GM21576 (cell line): ENCODE results near the gene PLEKHA6.

ENCODE experiments used
- ATAC-seq: cut with Tn5 transposase; IDR thresholded peaks from one replicate; pipeline ENCODE4 v1.9.1; 2021; ENCODE audit warnings: mild to moderate bottlenecking, moderate library complexity; ENCODE audit not compliant: unreplicated experiment

Gene PLEKHA6

DNA sequence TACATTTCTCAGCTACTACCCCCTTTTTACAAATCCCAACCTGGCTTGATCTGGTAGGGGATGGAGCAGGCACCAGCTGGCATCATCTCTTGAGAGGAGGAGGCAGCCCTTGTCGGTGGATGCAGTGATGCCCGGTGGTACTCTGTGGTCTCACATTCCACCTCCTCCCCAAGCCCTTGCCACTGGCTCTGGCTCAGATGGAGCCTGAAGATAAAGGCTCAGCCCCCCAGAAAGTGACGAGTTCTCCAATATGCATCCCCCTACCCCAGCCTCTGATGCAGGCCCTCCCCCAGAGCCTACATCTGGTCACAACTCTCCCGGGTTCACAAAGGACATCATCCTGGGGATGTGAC lies 142.1 kb downstream of the PLEKHA6 start:
- ATAC-seq = no peak

DNA sequence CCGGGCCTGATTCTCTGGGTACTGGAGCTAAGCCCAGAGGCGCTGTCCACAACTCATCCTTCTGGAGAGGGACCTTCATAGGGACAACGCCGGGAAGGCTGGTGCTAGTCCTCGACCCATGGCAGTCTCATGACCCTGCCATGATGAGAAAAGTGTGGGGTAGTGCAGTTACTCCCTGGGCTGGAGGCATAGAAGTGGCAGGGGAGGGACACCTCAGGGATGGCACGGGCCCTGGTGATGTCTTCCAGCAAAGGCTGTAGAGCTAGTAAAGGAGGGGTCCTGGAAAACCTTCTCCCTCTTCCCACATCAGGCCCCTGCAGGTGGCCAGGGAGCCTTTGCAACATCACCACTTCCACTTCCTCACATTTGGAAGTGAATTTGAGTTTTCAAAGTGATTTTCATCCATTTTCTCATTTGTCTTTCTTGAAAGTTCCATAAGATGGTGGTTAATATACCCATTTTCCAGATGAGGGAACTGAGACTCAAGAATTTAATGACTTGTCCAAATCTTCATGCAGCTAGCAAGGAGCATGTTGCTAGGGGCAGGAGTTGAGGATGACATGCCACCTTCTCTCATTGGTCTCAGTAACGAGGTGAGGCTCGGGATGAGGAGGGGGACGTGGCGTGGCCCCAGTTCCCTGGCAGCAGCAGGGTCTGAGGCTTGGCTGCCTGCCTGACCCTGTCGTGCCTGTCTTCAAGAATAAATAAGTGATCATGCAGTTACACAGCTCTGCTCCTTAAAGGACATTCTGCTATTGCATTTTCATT lies 142.7 kb downstream of the PLEKHA6 start:
- ATAC-seq = no peak

DNA sequence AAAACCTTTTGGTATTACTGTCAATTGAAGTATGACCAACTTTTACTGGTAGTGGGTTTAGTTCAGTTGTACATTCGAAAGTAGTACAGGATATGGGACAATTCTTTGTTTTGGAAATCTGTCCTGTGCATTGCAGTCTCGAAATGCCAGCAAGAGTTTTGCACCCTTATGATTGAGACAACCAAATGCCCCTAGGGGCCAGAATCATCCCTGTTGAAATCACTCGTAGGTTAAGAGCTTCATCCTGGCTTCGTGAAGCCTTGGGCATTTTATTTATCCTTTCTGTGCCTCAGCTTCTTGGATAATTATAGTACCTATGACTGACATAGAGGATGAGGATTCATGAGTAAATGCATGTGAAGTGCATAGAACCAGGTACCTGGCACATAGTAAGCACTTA lies 143.5 kb downstream of the PLEKHA6 start:
- no peak for ATAC-seq

DNA sequence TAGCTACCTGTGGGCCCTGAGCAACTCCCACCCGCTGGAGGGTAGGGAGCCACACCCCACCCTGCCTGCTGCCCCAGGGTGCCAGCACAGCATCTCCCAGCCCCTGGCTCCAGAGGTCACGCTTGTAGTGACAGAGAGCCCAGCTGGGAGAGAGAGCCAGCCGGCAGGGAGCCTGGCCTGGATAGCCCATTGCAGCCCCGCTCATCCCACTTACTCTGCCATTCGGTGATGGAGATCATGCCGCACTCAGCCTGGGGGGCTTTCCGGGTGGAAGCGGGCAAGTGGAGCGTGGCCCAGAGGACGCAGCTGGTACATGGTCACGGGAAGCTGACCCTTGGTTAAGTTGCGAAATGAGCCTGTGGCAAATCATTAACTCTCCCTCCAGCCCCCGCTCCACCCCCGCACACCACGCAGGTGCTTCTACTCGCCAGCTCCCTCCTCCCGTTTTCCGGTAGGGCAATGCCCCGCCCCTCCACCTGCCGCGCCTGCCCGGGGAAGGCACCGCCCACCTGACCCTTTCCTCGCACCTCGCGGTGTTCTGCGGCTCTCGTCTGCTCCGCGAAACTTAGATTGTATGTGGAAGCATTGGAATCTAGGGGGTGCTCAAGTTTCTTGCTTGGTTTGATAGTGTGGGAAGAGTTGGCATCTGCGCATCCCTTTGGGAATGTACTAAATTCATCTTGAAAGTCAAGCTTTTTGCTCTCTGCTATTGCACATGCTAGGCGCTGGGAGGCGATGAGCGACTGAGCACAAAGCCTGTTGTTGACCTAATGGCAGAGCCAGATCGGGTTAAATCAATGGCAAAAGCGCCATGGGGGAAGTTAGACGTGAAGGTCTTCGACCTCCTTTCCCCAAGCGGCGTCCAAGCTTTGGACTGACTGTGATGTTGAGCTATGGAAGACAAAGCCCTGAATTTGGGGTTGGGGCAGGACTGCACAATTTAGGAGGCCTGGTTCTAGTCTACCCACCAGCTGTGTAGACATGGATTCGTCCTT lies 145.8 kb downstream of the PLEKHA6 start, which contains the start of gene GOLT1A:
Gene GOLT1A (minus strand): TSS at position 321 of the 995 bp plus-strand sequence. CDS start 82 bp downstream, at position 239.
- peak; percentile 57 for ATAC-seq

DNA sequence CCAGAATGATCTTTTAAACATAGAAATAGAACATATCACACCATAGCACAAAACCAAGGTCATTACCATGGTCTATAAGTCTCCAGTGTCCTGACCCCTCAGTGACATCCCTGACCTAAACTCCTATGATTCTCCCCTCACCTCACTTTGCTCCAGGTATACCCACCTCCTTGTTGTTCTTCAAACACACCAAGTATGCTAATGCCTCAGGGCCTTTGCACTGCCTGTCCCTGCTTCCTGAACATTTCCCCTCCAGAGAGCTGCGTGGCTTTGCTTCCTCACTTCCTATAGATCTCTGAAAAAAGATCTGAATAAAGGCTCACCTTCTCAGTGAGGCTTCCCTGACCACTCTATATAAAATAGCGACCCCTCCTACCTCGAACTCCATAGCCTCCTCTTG lies 147.0 kb downstream of the PLEKHA6 start:
- ATAC-seq = no peak

DNA sequence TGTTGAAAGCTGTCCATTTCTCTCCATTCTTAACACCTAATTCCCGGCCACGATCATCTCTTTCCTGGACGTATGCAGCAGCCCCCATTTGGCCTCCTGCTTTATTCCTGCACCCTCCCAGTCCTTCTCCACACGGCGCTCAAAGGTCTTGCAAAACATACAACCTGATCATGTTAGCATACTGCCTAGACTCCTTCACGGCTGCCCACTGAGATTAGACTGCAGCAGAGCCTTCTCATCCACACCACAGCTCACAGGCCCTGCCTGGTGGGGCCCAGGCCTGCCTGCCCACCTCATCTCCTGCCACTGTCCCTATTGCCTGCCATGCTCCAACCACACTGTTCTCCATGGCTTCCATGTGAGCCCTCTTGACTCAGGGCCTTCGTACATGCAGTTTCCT lies 148.7 kb downstream of the PLEKHA6 start:
- no peak for ATAC-seq

DNA sequence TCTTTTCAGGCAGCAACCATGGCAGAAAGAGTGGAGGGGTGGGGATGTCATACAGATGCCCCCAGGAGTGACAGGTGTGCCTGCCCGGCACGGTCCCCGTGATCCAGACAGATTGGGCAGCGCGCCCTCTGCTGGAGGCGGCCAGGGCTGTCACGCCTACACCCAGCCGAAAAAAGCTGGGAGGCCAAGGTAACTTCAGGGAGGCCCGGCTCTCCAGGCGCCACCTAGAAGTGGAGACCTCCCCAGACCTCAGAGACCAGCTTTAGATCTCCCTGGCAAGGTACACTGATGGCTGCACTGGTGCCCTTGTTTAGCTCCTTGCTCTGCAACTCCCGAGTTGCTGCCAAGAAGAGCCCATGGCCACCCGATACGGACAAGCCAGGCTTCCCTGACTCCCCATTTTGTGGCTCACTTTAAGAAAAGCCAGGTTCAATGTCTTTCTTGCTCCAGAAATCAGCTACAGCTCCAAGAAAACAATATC lies 152.6 kb downstream of the PLEKHA6 start:
- ATAC-seq = peak; percentile 53

DNA sequence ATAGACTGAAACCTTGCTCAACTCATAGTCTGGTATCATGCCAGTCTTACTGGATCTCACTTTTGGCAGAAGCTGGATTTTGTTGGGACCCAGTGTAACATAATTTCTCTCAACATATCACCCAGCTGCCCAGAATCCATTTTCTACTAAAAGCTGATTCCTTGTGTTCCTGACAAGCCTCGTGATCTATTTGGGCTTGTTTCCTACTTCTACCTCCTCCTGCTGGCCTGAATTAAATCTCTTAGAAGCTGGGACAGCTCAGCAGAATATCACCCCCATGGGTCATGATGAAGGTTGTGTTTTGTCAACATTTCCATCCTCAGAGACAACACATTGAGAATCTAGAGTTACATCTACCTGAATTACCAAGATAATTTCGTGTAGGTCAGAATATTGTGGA lies 153.6 kb downstream of the PLEKHA6 start:
- ATAC-seq = no peak

DNA sequence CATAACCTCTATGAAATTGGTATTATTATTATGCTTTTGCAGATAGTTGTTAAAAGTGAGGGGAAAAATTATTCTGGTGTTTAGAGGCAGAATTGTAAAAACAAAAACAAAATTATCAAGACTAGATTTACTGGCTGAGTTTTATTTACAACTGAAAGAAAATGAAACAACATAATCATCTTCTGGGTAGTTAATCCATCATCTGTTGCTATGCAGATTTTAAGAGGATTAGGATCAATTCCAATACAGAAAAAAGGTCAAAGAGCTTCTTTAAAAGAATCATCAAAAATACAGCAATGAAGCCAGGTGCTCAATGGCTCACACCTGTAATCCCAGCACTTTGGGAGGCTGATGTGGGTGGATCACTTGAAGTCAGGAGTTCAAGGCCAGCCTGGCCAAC lies 154.2 kb downstream of the PLEKHA6 start:
- no peak for ATAC-seq

DNA sequence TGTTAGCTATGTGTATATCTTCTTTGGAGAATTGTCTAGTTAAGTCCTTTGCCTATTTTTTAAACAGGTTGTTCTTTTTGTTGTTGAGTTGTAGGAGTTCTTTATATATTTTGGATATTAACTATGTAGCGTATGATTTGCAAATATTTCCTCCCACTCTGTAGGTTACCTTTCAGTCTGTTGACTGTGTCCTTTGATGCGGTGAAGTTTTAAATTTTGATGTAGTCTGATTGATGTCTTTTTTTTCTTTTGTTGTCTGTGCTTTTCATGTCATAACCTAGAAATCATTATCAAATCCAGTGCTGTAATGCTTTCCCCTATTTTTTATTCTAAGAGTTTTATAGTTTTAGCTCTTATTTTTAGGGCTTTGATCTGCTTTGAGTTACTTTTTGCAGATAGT lies 154.8 kb downstream of the PLEKHA6 start:
- no peak for ATAC-seq

DNA sequence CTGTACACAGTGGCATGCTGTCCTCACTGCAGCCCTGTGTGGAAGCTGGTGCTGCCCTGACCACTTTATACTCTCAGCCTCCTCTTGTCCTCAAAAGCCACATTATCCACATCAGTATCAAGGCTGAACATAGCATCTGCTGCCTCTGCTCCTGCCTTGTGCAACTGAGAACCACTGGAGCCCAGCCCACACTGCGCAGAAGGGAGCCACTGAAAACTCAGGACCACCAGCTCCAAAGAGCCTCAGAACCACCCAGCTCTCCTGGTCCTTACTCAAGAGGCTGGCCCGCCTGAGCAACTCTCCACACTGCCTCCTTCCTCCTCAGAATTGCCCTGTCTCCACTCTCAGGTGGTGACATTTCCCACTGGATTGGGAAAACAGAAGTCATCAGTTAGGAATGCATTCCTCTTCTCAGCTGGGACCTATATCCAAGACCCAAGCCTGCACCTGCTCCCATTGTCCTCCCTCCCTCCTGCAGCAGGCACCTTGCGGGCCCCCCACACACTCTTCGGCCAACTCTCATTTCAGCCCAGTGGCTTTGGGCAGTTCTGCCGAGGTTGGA lies 156.4 kb downstream of the PLEKHA6 start:
- no peak for ATAC-seq

DNA sequence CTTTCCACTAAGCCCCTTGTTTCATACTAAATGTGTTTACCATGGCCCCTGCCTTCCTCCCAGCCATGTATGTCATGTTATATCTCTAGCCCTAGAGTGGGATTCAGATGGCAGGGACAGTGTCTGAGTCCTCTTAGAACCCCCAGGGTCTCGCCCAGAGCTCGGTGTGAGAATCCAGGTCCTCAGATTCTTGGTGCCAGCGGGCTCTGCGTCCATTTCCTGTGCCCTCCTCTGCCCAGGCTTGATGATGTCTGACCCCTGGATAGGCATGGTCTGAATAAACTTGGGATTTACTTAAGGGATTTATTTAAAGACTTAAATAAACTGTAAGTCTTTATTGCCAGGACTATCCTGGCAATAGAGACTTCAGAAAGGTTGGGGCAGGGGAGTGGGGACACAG lies 157.2 kb downstream of the PLEKHA6 start:
- ATAC-seq = no peak

DNA sequence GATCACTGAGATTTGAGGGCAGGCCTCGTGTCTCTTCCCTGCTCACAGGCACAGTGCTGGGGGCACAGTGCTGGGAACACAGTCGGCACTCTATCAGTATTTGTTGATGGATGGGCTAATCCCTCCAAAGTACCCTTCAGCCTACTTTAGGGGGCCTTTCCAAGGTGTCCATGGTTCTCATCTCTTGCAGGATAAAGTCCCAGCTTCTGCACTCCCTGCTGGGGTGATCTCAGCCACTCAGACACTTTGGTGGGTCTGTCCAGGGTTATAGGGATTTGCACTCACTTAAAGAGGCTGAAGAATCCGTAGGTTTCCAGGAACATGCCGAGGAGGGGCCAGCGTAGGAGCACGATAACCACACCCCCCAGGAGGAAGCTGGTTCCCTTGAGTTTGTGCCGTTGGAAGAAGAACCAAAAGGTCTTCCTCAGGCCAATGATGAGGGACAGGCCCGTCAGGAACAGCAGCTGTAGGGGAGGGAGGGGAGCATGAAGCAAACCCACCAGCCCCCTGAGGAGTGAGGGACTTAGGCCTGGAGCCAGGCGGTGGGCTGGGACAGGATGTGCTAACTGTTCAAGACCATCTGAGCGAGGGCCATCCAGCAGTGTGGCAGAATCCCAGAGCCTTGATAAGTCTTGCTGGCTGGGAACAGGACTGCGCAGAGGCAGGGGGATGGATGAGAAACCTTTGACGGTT lies 158.2 kb downstream of the PLEKHA6 start:
- ATAC-seq = no peak

DNA sequence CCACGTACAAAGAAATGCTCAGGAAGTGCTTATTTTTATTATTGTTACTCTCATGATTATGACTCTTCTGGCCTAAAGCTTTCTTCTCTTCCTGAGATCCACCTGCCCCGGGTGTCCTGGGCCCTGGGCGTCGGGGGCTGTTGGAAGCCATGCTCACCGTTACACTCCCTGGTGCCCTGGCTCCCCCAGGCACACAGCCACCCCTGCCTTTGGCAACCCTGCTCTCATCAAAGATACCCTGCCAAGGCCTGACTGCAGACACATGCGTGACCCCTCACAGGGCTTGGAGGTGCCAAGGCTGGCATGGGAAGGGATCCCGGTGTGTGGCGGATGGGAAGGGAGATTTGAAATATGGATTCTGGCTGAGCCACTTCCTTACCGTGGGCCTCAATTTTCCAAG lies 160.2 kb downstream of the PLEKHA6 start:
- ATAC-seq = no peak

DNA sequence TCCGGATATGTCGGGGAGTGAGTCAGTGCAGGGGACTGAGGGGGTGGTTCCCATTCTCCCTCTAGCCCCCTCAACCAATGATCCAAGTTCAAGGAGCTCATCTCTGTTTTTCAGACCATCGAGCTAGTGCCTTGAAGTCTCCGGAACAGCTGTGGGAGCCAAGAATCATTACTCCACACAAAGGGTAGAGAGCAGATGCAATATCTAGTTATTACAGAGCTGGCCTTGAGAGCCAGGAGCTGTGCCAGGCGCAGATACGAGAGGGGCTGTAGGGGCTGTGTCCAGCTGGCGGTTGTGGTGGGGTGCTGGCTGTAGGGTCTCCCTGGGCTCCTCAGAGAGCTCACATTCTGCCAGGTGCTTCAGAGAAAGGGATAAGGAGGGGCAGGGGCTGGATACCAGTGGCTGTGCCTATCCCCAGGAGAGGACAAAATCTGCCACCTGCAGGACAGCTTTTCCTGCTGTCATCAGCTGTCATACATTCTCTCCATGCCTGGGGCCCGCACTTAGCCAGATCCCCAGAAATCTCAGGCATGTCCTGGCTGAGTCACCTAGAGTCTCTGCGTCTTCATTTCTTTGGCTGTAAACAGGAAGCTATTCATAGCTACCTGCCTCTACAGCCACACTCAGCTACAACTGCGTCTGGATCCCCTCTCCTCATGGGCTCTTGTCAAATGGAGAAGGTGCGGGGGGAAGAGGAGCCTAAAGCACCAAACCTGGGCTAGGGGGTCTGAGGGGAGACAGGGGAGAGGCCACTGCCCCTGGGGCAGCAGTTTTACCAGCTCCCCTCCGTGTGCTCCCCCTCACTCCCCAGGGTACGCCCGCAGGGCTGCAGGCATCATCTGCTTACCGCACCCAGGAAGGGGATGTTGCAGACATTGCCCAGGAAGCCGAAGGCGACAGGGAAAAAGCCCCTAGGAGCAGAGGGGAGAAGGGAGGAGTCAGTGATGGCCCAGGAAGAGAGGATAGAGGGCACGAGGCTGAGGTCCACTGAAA lies 161.1 kb downstream of the PLEKHA6 start:
- ATAC-seq = no peak

DNA sequence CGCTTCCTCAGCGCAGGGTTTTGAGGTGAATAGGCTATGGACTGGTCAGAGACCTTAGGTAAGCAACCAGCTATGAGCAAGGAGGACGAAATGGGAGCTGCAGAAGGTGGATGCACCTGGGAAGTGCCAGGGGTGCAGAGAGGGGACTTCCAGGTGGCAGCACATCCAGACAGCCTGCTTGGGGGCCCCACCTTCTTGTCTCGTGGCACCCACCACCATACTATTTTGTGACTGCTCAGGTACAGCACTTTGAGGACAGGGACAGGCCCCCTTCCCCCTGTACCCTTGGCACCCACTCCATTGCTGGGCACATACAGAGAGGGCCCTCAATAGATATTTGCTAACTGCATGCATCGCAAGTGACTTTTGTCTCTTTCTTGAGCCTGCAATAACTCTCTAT lies 162.7 kb downstream of the PLEKHA6 start:
- no peak for ATAC-seq

DNA sequence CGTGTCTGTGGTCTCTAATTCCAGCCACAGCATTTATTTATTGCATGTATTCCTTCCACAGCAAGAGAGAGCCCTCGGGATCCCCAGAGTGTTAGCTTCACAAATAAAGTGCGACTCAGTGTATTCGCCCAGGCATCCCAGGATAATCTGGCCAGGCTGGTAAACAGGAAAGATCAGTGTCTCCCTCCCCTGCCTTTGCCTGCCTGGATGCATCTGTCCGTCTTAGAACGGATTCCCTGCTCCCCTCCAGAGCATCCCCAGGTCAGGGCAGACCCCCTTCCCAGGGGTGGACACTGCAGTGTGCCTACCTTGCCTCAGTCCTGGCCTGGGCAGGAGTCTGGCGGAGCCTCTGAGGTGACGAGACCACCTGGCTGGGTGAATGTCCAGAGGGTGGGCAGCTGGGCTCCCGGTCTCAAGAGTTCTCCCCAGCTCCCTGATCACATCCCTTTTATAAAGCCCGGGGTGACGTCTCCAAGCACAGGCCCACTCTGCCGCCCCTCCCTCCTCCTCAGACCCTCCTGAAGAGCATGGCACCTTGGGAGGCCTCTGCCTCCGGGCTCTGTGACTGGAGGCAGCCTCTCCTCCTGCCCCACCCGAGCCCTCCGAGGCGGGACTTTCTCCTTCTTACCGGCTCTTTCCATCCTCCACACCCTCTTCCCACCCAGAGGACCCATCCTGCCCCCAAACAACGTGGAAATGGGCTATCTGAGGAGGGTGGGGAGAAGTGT lies 163.5 kb downstream of the PLEKHA6 start, which contains the start of gene KISS1:
Gene KISS1 (minus strand): TSS at position 424 of the 728 bp plus-strand sequence. CDS start 3,615 bp downstream, outside the sequence.
- no peak for ATAC-seq

DNA sequence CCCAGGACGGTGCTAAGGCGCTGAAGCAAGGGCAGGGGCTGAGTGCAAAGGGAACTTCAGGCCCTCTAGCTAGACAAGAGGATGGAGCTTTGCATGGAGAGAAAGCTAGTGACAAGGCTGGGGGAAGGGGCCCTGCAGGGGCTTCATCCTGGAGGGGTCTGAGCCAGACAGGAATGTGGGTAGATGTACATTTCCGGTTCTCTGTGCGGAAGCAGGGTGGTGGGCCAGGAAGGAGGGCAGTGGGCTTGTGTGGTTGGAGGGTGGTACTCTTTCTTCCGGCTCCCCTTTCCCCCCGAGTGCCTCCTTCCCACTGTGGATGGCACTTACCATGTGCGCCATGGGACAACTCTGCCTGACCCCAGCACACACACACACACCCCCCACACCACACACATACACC lies 165.0 kb downstream of the PLEKHA6 start:
- no peak for ATAC-seq

DNA sequence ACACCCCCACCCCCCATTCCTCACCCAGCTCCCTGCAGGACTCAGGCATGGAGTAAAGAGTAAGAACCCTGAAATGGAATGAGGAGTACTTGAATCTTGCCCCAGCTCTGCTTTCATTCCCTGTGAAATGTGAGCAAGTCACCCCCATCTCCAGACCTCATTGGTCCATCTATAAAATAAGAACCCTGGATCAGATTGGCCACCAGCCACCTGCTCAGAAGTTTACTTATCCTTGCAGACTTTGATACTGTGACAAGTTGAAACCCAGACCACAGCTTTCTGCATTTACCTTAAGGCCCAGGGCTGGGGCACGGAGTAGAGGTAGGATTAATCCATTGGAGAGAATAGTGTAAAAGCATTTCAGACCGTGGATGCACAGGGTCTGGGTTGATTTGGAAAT lies 165.6 kb downstream of the PLEKHA6 start:
- no peak for ATAC-seq
